ENCODE data around the gene TECPR2. TPM values are rescaled to one million over a fixed set of nuclear protein-coding genes. Genes with fewer than 3 reads are reported as not detected.

TECPR2 gene
- total RNA-seq, 1 experiment from 2014 or later, result 12.2 TPM

GRCh38 chr14:102517392-102518062, 154.8 kb downstream of the TECPR2 start:
- ChIA-PET POLR2A (no interaction called here), CTCF (no interaction called here), RAD21 (ENCODE audit: low non-redundant PET in 1 of 2, low total read pairs in 2 of 2, uncharacterized antibody in 2 of 2, unreplicated experiment in 2 of 2) (no interaction called here)
- no peak overlapping the region for H2AFZ ChIP-seq (ENCODE audit: low read depth, low read length, poor library complexity, severe bottlenecking)
- peaks cover 0 to 5% of the 10 kb centered on the region in 2 experiments; a peak in 2 of 4 replicates for H3K4me1 ChIP-seq (ENCODE audit: control insufficient read depth in 1 of 2, insufficient read depth in 2 of 2, low read length in 2 of 2)
- DNase-seq (ENCODE audit: low read depth, low spot score) (no peak), ATAC-seq (no peak)
- no peak overlapping the region for H3K9ac ChIP-seq (ENCODE audit: low read length)
- no peak for TF ChIP-seq POLR2A (IDR thresholded peaks at IDR 0.05; ENCODE audit: borderline replicate concordance, extremely low read depth, insufficient read depth, insufficient read length)
- no peak for TF ChIP-seq FOSL1 (IDR thresholded peaks at IDR 0.05; ENCODE audit: low read depth)
- no peak for TF ChIP-seq POLR2AphosphoS5 (IDR thresholded peaks at IDR 0.05; ENCODE audit: low read depth, low read length)
- no peak for TF ChIP-seq CEBPB (IDR thresholded peaks at IDR 0.05; ENCODE audit: low read depth)
- TF ChIP-seq EGR1 (IDR thresholded peaks at IDR 0.05; ENCODE audit: low read depth), result no peak
- no peak overlapping the region for H3K4me3 ChIP-seq (replicated peaks in 1 of 2; ENCODE audit: low read depth in 1 of 2, low read length in 2 of 2)
- no peaks in the 10 kb centered on the region for H3K36me3 ChIP-seq (ENCODE audit: control insufficient read depth in 1 of 2, insufficient read depth in 2 of 2, low read length in 2 of 2)
- intact Hi-C loops (cut with micrococcal nuclease), result no loop called here
- H3K9me2 ChIP-seq (ENCODE audit: insufficient read depth), result no peaks in the 10 kb centered on the region
- H3K4me2 ChIP-seq (ENCODE audit: low read length), result no peak overlapping the region
- H3K79me2 ChIP-seq (ENCODE audit: insufficient read depth, low read length), result no peaks in the 10 kb centered on the region
- no peaks in the 10 kb centered on the region for H3K9me3 ChIP-seq (ENCODE audit: control insufficient read depth in 1 of 2, insufficient read depth in 1 of 2, low read depth in 1 of 2, low read length in 2 of 2)
- no TSS peak for BruUV-seq (replicated peaks)
- no peaks in the 10 kb centered on the region for H3K27me3 ChIP-seq (ENCODE audit: insufficient read depth, low read length)
- H4K20me1 ChIP-seq (ENCODE audit: insufficient read depth), result no peaks in the 10 kb centered on the region
- no peak overlapping the region; the same call in 1 of the 2 replicates for H3K27ac ChIP-seq (ENCODE audit: low read depth, low read length)

- ChIA-PET POLR2A (no interaction called here), CTCF (interaction anchor here (1.5 kb wide), 1 partner anchor 80 kb away, joined by 7 read pairs; no protein-coding TSS in a partner anchor), RAD21 (ENCODE audit: low non-redundant PET in 1 of 2, low total read pairs in 2 of 2, uncharacterized antibody in 2 of 2, unreplicated experiment in 2 of 2) (no interaction called here)
- no peak overlapping the region for H3K9ac ChIP-seq (ENCODE audit: low read length)
- H3K4me3 ChIP-seq (replicated peaks in 1 of 2; ENCODE audit: low read depth in 1 of 2, low read length in 2 of 2), result no peak overlapping the region
- H2AFZ ChIP-seq (ENCODE audit: low read depth, low read length, poor library complexity, severe bottlenecking), result no peak overlapping the region
- BruUV-seq (replicated peaks), result no TSS peak
- no peaks in the 10 kb centered on the region for H3K27me3 ChIP-seq (ENCODE audit: insufficient read depth, low read length)
- DNase-seq (ENCODE audit: low read depth, low spot score), result no peak
- H4K20me1 ChIP-seq (ENCODE audit: insufficient read depth), result no peaks in the 10 kb centered on the region
- no peak overlapping the region for H3K27ac ChIP-seq (ENCODE audit: low read depth, low read length)
- intact Hi-C loops (cut with micrococcal nuclease), result no loop called here
- H3K4me1 ChIP-seq (ENCODE audit: control insufficient read depth in 1 of 2, insufficient read depth in 2 of 2, low read length in 2 of 2), result peaks cover 0 to 5% of the 10 kb centered on the region in 2 experiments; a peak in 2 of 4 replicates
- no peaks in the 10 kb centered on the region for H3K36me3 ChIP-seq (ENCODE audit: control insufficient read depth in 1 of 2, insufficient read depth in 2 of 2, low read length in 2 of 2)
- H3K4me2 ChIP-seq (ENCODE audit: low read length), result no peak overlapping the region
- no peaks in the 10 kb centered on the region for H3K9me3 ChIP-seq (ENCODE audit: control insufficient read depth in 1 of 2, insufficient read depth in 1 of 2, low read depth in 1 of 2, low read length in 2 of 2)
- H3K9me2 ChIP-seq (ENCODE audit: insufficient read depth), result no peaks in the 10 kb centered on the region
- H3K79me2 ChIP-seq (ENCODE audit: insufficient read depth, low read length), result no peaks in the 10 kb centered on the region
- no peak for ATAC-seq
- TF ChIP-seq POLR2AphosphoS5 (IDR thresholded peaks at IDR 0.05; ENCODE audit: low read depth, low read length) (no peak), EZH2phosphoT487 (IDR thresholded peaks at IDR 0.05; ENCODE audit: borderline replicate concordance) (no peak), YY1 (IDR thresholded peaks at IDR 0.05; ENCODE audit: extremely low read depth, insufficient replicate concordance, low read depth, low read length) (no peak), EZH2 (IDR thresholded peaks at IDR 0.05) (no peak), ZFX (IDR thresholded peaks at IDR 0.05) (no peak), SP1 (IDR thresholded peaks at IDR 0.05; ENCODE audit: low read depth) (no peak), SIN3A (IDR thresholded peaks at IDR 0.05; ENCODE audit: low read depth) (no peak), CBX3 (IDR thresholded peaks at IDR 0.05; ENCODE audit: low read depth) (no peak), JUND (IDR thresholded peaks at IDR 0.05) (no peak), ZNF274 (IDR thresholded peaks at IDR 0.05; ENCODE audit: low read depth, low read length) (no peak), POLR2A (IDR thresholded peaks at IDR 0.05; ENCODE audit: borderline replicate concordance, extremely low read depth, insufficient read depth, insufficient read length) (no peak), CTCF (IDR thresholded peaks at IDR 0.05 in 2 of 3, conservative IDR thresholded peaks at IDR 0.05 in 1 of 3; ENCODE audit: borderline replicate concordance in 1 of 3, insufficient read depth in 1 of 3, low read depth in 2 of 3, low read length in 2 of 3) (no peak), TCF7L2 (IDR thresholded peaks at IDR 0.05; ENCODE audit: borderline replicate concordance, extremely low read depth, insufficient read depth, insufficient read length) (no peak)
- TF ChIP-seq, protein P1, sequence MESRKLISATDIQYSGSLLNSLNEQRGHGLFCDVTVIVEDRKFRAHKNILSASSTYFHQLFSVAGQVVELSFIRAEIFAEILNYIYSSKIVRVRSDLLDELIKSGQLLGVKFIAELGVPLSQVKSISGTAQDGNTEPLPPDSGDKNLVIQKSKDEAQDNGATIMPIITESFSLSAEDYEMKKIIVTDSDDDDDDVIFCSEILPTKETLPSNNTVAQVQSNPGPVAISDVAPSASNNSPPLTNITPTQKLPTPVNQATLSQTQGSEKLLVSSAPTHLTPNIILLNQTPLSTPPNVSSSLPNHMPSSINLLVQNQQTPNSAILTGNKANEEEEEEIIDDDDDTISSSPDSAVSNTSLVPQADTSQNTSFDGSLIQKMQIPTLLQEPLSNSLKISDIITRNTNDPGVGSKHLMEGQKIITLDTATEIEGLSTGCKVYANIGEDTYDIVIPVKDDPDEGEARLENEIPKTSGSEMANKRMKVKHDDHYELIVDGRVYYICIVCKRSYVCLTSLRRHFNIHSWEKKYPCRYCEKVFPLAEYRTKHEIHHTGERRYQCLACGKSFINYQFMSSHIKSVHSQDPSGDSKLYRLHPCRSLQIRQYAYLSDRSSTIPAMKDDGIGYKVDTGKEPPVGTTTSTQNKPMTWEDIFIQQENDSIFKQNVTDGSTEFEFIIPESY (IDR thresholded peaks at IDR 0.05; ENCODE audit: extremely low read depth, insufficient replicate concordance, low read length), result no peak
These were observed 155.4 kb downstream of the TECPR2 start for GRCh38 chr14:102518063-102518648.
